WTC11 (cell line): ENCODE results near the gene HOXB8.

ENCODE experiments used
- ATF1 ChIP-seq: sonication (generic); formaldehyde crosslinking; IDR thresholded peaks from 2 replicates; pipeline ENCODE4 v1.8.1; 2023; ENCODE audit warnings: mild to moderate bottlenecking, moderate library complexity, missing genetic modification reagents
- CTCF ChIP-seq: fragments of 200-600 bp; IDR thresholded peaks from 2 replicates; pipeline ENCODE4 v1.8.0; 2022; ENCODE audit warnings: antibody characterized with exemption
- JUN ChIP-seq: sonication (generic); formaldehyde crosslinking; IDR thresholded peaks from 2 replicates; pipeline ENCODE4 v1.8.0; 2023; ENCODE audit warnings: mild to moderate bottlenecking, missing genetic modification reagents
- MLX ChIP-seq: sonication (generic); formaldehyde crosslinking; IDR thresholded peaks from 2 replicates; pipeline ENCODE4 v1.8.1; 2023; ENCODE audit warnings: mild to moderate bottlenecking, missing genetic modification reagents, moderate library complexity
- USF1 ChIP-seq: sonication (generic); formaldehyde crosslinking; IDR thresholded peaks from 2 replicates; pipeline ENCODE4 v1.8.0; 2022; ENCODE audit warnings: mild to moderate bottlenecking, missing genetic modification reagents
- USF2 ChIP-seq: sonication (generic); formaldehyde crosslinking; IDR thresholded peaks from 2 replicates; pipeline ENCODE4 v1.8.1; 2023; ENCODE audit warnings: mild to moderate bottlenecking, missing genetic modification reagents, moderate library complexity
- ZBTB21 ChIP-seq: sonication (generic); formaldehyde crosslinking; IDR thresholded peaks from 2 replicates; pipeline ENCODE4 v1.8.1; 2023; ENCODE audit warnings: mild to moderate bottlenecking, missing genetic modification reagents, borderline replicate concordance
- ZNF423 ChIP-seq: fragments of 250-450 bp; sonication (Bioruptor Pico); IDR thresholded peaks from 2 replicates; pipeline ENCODE4 v2.1.2; 2022; ENCODE audit warnings: mild to moderate bottlenecking, moderate library complexity
- ZNF671 ChIP-seq: fragments of 250-450 bp; sonication (Bioruptor Pico); IDR thresholded peaks from 2 replicates; pipeline ENCODE4 v1.8.0; 2021; ENCODE audit warnings: mild to moderate bottlenecking
- TF ChIP-seq, protein P1 (sequence below): sonication (generic); formaldehyde crosslinking; IDR thresholded peaks from 2 replicates; pipeline ENCODE4 v1.8.0; 2022; ENCODE audit warnings: mild to moderate bottlenecking, missing genetic modification reagents
- TF ChIP-seq, protein P2 (sequence below): sonication (generic); formaldehyde crosslinking; conservative IDR thresholded peaks from 2 replicates; pipeline ENCODE4 v1.8.1; 2022; ENCODE audit warnings: mild to moderate bottlenecking, missing genetic modification reagents

DNA sequence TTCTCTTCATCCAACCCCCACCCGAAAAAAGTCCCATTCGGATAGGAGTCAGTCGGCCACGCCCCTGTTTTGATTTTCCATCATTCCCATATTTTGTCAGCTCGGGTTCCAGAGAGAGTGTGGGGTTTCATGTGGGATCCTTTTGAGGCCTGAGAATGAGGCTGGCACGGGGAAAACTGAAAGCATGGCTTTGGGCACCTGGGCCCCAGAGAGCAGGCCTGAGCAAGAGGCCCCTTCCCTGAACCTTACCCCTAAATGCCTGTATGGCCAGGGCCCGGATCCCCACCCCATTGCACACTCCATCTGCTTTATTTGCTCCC lies 32.4 kb downstream of the HOXB8 start:
- TF ChIP-seq USF1 (CRISPR knock-in tag), result no peak
- TF ChIP-seq USF2, result no peak
- TF ChIP-seq, protein P1, sequence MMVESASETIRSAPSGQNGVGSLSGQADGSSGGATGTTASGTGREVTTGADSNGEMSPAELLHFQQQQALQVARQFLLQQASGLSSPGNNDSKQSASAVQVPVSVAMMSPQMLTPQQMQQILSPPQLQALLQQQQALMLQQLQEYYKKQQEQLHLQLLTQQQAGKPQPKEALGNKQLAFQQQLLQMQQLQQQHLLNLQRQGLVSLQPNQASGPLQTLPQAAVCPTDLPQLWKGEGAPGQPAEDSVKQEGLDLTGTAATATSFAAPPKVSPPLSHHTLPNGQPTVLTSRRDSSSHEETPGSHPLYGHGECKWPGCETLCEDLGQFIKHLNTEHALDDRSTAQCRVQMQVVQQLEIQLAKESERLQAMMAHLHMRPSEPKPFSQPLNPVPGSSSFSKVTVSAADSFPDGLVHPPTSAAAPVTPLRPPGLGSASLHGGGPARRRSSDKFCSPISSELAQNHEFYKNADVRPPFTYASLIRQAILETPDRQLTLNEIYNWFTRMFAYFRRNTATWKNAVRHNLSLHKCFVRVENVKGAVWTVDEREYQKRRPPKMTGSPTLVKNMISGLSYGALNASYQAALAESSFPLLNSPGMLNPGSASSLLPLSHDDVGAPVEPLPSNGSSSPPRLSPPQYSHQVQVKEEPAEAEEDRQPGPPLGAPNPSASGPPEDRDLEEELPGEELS (CRISPR knock-in tag), result no peak
- no peak for TF ChIP-seq ZNF423
- TF ChIP-seq CTCF, result no peak
- TF ChIP-seq ZBTB21 (CRISPR knock-in tag), result no peak
- TF ChIP-seq JUN (CRISPR knock-in tag), result no peak
- no peak for TF ChIP-seq ZNF671 (CRISPR knock-in tag)
- TF ChIP-seq ATF1, result no peak
- no peak for TF ChIP-seq MLX (CRISPR knock-in tag)
- TF ChIP-seq, protein P2, sequence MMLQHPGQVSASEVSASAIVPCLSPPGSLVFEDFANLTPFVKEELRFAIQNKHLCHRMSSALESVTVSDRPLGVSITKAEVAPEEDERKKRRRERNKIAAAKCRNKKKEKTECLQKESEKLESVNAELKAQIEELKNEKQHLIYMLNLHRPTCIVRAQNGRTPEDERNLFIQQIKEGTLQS, result no peak
